Osteoblast (primary cell): Measurements from ENCODE around the gene BATF2. TPM values are rescaled to one million over a fixed set of nuclear protein-coding genes. Genes with fewer than 3 reads are reported as not detected.

Experiments used
- DNase-seq: peaks from one replicate; pipeline ENCODE4 v3.0.0; 2011; ENCODE audit warnings: low spot score, mixed read lengths; ENCODE audit not compliant: insufficient read length; ENCODE audit errors: missing footprints
- H2AFZ ChIP-seq: 2 replicates; pipeline ENCODE4 v1.6.0; 2011; ENCODE audit warnings: mild to moderate bottlenecking, low read length
- H3K27ac ChIP-seq: 2 replicates; pipeline ENCODE4 v1.5.1; 2011; ENCODE audit warnings: mild to moderate bottlenecking, low read depth, low read length, moderate library complexity
- H3K27me3 ChIP-seq: 2 replicates; pipeline ENCODE4 v1.6.0; 2012; ENCODE audit warnings: mild to moderate bottlenecking, control low read depth, inconsistent platforms, low read length, moderate library complexity; ENCODE audit not compliant: insufficient read depth
- H3K36me3 ChIP-seq: 2 replicates; pipeline ENCODE4 v1.5.1; 2011; ENCODE audit warnings: mild to moderate bottlenecking, low read length, control low read depth, moderate library complexity; ENCODE audit not compliant: insufficient read depth
- H3K4me1 ChIP-seq: 2 replicates; pipeline ENCODE4 v1.5.1; 2011; ENCODE audit warnings: mild to moderate bottlenecking, low read length, control low read depth, moderate library complexity; ENCODE audit not compliant: insufficient read depth
- H3K4me2 ChIP-seq: 2 replicates; pipeline ENCODE4 v1.6.0; 2011; ENCODE audit warnings: mild to moderate bottlenecking, low read length; ENCODE audit not compliant: insufficient read depth
- H3K4me3 ChIP-seq: fragments of 200-600 bp; sonication (generic); 3 replicates; pipeline ENCODE4 v1.5.1; 2012; ENCODE audit warnings: mild to moderate bottlenecking, low read length, inconsistent platforms; ENCODE audit not compliant: insufficient read depth
- H3K79me2 ChIP-seq: 2 replicates; pipeline ENCODE4 v1.6.0; 2012; ENCODE audit warnings: mild to moderate bottlenecking, low read length, control low read depth, inconsistent platforms; ENCODE audit not compliant: insufficient read depth
- H3K9me3 ChIP-seq: 2 replicates; pipeline ENCODE4 v1.5.1; 2011; ENCODE audit warnings: low read depth, low read length, control low read depth
- H4K20me1 ChIP-seq: 2 replicates; pipeline ENCODE4 v1.6.0; 2012; ENCODE audit warnings: mild to moderate bottlenecking, low read length, control low read depth; ENCODE audit not compliant: insufficient read depth
- total RNA-seq: library from RNA; depleted of rRNA; stranded (reverse); fragments of >200 nt; gene quantifications from 2 replicates; pipeline ENCODE4 v1.2.3, GENCODE V29; 2012
- TF ChIP-seq, protein P1 (sequence below): IDR thresholded peaks from 2 replicates; pipeline ENCODE4 v1.5.1; 2011; ENCODE audit warnings: mild to moderate bottlenecking, low read depth, low read length, moderate library complexity; ENCODE audit errors: extremely low read depth

BATF2 gene
- total RNA-seq, 1 donor, result 1.4 TPM

GRCh38 chr11:65042891-65043290 is 46.1 kb upstream of the BATF2 start:
- Histone ChIP-seq H3K27ac (no peak overlapping the region), H4K20me1 (no peaks in the 10 kb centered on the region), H3K79me2 (peaks cover 6% of the 10 kb centered on the region), H2AFZ (no peak overlapping the region), H3K4me1 (peaks cover 21% of the 10 kb centered on the region), H3K27me3 (no peaks in the 10 kb centered on the region), H3K9me3 (no peaks in the 10 kb centered on the region), H3K36me3 (peaks cover 5% of the 10 kb centered on the region), H3K4me2 (no peak overlapping the region), H3K4me3 (no peak overlapping the region)
- peak; percentile 4 for DNase-seq
- TF ChIP-seq, protein P1, sequence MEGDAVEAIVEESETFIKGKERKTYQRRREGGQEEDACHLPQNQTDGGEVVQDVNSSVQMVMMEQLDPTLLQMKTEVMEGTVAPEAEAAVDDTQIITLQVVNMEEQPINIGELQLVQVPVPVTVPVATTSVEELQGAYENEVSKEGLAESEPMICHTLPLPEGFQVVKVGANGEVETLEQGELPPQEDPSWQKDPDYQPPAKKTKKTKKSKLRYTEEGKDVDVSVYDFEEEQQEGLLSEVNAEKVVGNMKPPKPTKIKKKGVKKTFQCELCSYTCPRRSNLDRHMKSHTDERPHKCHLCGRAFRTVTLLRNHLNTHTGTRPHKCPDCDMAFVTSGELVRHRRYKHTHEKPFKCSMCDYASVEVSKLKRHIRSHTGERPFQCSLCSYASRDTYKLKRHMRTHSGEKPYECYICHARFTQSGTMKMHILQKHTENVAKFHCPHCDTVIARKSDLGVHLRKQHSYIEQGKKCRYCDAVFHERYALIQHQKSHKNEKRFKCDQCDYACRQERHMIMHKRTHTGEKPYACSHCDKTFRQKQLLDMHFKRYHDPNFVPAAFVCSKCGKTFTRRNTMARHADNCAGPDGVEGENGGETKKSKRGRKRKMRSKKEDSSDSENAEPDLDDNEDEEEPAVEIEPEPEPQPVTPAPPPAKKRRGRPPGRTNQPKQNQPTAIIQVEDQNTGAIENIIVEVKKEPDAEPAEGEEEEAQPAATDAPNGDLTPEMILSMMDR, result no peak

GRCh38 chr11:65040847-65041622 is 44.3 kb upstream of the BATF2 start, which contains the start of gene SAC3D1:
Gene SAC3D1, plus strand, starts transcription at chr11:65041210. Its CDS starts 83 bp downstream, at chr11:65041293.
- Histone ChIP-seq H3K4me2 (peak within 1 kb of the TSS; percentile 81), H3K9me3 (no peaks in the 10 kb centered on the region), H3K27me3 (no peaks in the 10 kb centered on the region), H2AFZ (peak within 1 kb of the TSS; percentile 94), H3K79me2 (peaks cover 6% of the 10 kb centered on the region), H3K36me3 (peaks cover 6% of the 10 kb centered on the region), H3K4me3 (peak within 1 kb of the TSS; percentile 85), H4K20me1 (no peaks in the 10 kb centered on the region), H3K27ac (peak within 1 kb of the TSS; percentile 66), H3K4me1 (peaks cover 13% of the 10 kb centered on the region)
- TF ChIP-seq, protein P1, result no peak
- DNase-seq, result peak; percentile 100

GRCh38 chr11:65040520-65040846 is 43.7 kb upstream of the BATF2 start:
- no peaks in the 10 kb centered on the region for H4K20me1 ChIP-seq
- peak overlapping the region; percentile 94 for H2AFZ ChIP-seq
- no peaks in the 10 kb centered on the region for H3K9me3 ChIP-seq
- no peaks in the 10 kb centered on the region for H3K27me3 ChIP-seq
- H3K27ac ChIP-seq, result peak overlapping the region; percentile 66
- peaks cover 13% of the 10 kb centered on the region for H3K4me1 ChIP-seq
- DNase-seq, result no peak
- H3K79me2 ChIP-seq, result peaks cover 6% of the 10 kb centered on the region
- TF ChIP-seq, protein P1, result no peak
- H3K4me2 ChIP-seq, result peak overlapping the region; percentile 81
- H3K4me3 ChIP-seq, result peak overlapping the region; percentile 85
- peaks cover 6% of the 10 kb centered on the region for H3K36me3 ChIP-seq

DNA sequence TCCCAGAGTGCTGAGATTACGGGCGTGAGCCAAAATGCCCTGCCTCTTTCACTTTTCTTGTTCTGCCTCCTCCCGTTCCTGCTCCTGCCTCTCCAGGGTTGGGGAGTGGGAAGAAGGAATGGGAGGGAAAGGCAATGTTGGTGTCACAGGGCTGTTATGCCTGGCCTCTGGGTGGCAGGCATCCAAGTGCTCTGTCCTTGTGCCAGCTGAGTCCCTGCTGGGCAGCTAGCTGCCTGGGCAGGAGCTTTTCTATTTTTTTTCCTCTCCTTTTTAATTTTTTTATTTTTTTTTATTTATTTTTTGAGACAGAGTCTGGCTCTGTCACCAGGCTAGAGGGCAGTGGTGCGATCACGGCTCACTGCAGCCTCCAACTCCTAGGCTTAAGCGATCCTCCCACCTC is 40.2 kb upstream of the BATF2 start:
- peak; percentile 47 for DNase-seq
- Histone ChIP-seq H3K36me3 (peaks cover 6% of the 10 kb centered on the region), H3K79me2 (peaks cover 3% of the 10 kb centered on the region), H3K27ac (no peak overlapping the region), H3K9me3 (no peaks in the 10 kb centered on the region), H3K4me3 (no peak overlapping the region), H4K20me1 (no peaks in the 10 kb centered on the region), H3K4me1 (peaks cover 10% of the 10 kb centered on the region), H2AFZ (no peak overlapping the region), H3K4me2 (no peak overlapping the region), H3K27me3 (no peaks in the 10 kb centered on the region)
- TF ChIP-seq, protein P1, result no peak
